Progenitor cell of endocrine pancreas (in vitro differentiated cells): ENCODE measurements around the gene RCBTB2. TPM values are rescaled to one million over a fixed set of nuclear protein-coding genes. Genes with fewer than 3 reads are reported as not detected.
A peak's percentile ranks its signal among the peaks of the same experiment; 100 is the strongest.

ENCODE experiments used
- DNase-seq: peaks from one replicate; pipeline ENCODE4 v3.0.0; 2021; ENCODE audit warnings: low spot score; ENCODE audit not compliant: unreplicated experiment
- H3K27ac Mint-ChIP-seq: 2 replicates; pipeline ENCODE4 v1.8.0; 2021; ENCODE audit warnings: mild to moderate bottlenecking, moderate library complexity, mixed read lengths
- H3K27me3 Mint-ChIP-seq: 2 replicates; pipeline ENCODE4 v1.8.0; 2021; ENCODE audit warnings: mixed read lengths
- H3K36me3 Mint-ChIP-seq: 2 replicates; pipeline ENCODE4 v1.8.0; 2022; ENCODE audit warnings: mixed read lengths; ENCODE audit not compliant: insufficient read depth
- H3K4me1 Mint-ChIP-seq: 2 replicates; pipeline ENCODE4 v1.8.0; 2021; ENCODE audit warnings: low read depth, mixed read lengths
- H3K4me3 Mint-ChIP-seq: 2 replicates; pipeline ENCODE4 v1.8.0; 2021; ENCODE audit warnings: low read depth, mild to moderate bottlenecking, moderate library complexity, mixed read lengths
- H3K9me3 Mint-ChIP-seq: 2 replicates; pipeline ENCODE4 v1.8.0; 2021; ENCODE audit warnings: low read depth, mixed read lengths
- CTCF ChIP-seq: fragments of 200-600 bp; sonication (generic); IDR thresholded peaks from one replicate; pipeline ENCODE4 v1.5.0; 2021; ENCODE audit warnings: antibody characterized with exemption, mild to moderate bottlenecking; ENCODE audit not compliant: unreplicated experiment
- total RNA-seq: library from RNA; stranded (reverse); gene quantifications from 2 replicates; pipeline ENCODE4 v1.2.1, GENCODE V29; 2021

RCBTB2 gene
- total RNA-seq, 1 donor from 2014 or later, result 18.9 TPM

DNA sequence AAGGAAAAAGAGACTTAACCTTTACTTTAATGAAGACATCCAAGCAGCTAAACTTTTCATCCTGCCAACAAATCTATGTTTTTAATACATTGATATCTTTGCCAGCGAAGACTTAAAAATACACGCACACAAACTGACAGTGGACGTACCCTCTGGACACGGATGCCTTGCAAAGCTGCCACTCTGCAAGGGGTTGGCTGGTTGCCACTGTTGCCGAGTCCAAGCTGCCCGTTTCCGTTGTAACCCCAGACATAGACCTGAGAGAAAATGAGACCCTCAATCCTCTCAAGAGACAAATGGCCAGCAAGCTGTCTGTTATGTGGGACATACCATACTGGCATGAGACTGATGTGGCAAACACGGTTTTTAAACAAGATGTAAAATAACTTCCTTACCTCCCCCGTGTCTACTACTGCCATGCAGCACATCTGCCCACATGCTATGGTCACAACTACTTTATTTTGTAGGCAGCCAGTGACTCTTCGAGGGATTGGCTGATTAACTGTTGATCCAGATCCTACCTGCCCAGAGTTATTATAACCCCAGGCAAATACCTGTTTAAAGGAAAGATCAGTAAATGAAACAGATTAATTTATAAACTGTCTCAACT lies 21.2 kb downstream of the RCBTB2 start:
- H3K4me3 Mint-ChIP-seq, result no peak overlapping the region
- no peak for DNase-seq
- no peaks in the 10 kb centered on the region for H3K27me3 Mint-ChIP-seq
- no peaks in the 10 kb centered on the region for H3K9me3 Mint-ChIP-seq
- TF ChIP-seq CTCF, result no peak
- peaks cover 3% of the 10 kb centered on the region for H3K4me1 Mint-ChIP-seq
- H3K27ac Mint-ChIP-seq, result no peak overlapping the region
- H3K36me3 Mint-ChIP-seq, result peaks cover 12% of the 10 kb centered on the region

DNA sequence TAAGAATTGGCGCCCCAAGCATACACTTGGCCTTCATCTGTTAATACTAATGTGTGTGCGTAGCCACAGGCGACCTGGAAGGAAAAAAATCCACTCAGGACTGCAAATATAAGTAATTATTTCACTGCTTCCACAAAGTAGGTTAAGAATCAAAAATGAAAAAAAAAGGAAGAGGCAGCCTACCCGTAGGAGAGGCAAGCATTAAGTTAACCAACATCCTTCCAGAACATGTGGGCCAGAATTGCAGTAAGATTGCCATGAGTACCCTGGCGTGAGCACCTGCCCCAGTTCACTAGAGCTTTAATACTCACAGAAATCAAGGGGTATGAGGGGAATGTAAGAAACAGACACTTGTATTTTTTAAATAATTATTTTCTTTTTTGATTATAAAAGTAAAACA lies 22.2 kb downstream of the RCBTB2 start:
- Mint-ChIP-seq H3K36me3 (peaks cover 10% of the 10 kb centered on the region), H3K27me3 (no peaks in the 10 kb centered on the region), H3K4me3 (no peak overlapping the region), H3K9me3 (no peaks in the 10 kb centered on the region), H3K4me1 (peaks cover 8% of the 10 kb centered on the region), H3K27ac (no peak overlapping the region)
- DNase-seq, result no peak
- no peak for TF ChIP-seq CTCF

- no peak for TF ChIP-seq CTCF
- DNase-seq, result no peak
- H3K4me3 Mint-ChIP-seq, result no peak overlapping the region
- no peak overlapping the region for H3K27ac Mint-ChIP-seq
- peaks cover 5% of the 10 kb centered on the region for H3K36me3 Mint-ChIP-seq
- no peaks in the 10 kb centered on the region for H3K9me3 Mint-ChIP-seq
- H3K4me1 Mint-ChIP-seq, result peaks cover 8% of the 10 kb centered on the region
- no peaks in the 10 kb centered on the region for H3K27me3 Mint-ChIP-seq
Observed at GRCh38 chr13:48508011-48508410, 24.9 kb downstream of the RCBTB2 start.

- no peak for TF ChIP-seq CTCF
- H3K4me1 Mint-ChIP-seq, result peaks cover 5% of the 10 kb centered on the region
- no peak for DNase-seq
- H3K27ac Mint-ChIP-seq, result no peak overlapping the region
- H3K9me3 Mint-ChIP-seq, result no peaks in the 10 kb centered on the region
- H3K27me3 Mint-ChIP-seq, result no peaks in the 10 kb centered on the region
- peaks cover 2% of the 10 kb centered on the region for H3K36me3 Mint-ChIP-seq
- H3K4me3 Mint-ChIP-seq, result no peak overlapping the region
Observed at GRCh38 chr13:48507021-48507420, 25.9 kb downstream of the RCBTB2 start.

DNA sequence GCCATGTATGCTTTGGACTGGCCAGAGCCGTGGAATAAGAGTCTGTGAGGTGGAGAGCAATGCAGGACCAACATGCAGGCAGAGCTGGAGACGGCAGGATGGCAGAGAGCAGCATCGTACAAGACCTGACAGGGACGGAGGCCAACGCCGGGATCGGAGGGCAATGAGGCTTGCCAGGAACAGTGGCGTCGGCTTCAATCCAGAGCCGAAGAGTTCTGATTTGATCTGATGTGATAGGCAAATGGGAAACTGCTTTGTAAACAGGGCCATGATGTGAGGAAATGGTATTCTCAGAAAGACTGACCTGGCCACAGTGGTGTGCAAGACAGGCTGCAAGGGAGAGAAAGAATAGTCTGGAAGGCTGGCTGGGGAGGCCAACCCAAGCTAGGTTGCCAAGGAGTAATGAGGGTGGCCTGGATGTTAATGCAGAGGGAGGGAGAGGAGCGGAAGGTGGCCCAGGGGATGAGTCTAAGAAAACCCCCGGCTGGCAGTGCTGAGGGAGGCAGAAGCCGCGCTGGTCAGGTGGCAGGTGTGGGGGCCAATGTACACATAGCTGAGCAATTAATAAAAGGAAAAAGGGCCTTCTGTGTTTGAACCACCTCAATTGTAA lies 26.7 kb downstream of the RCBTB2 start:
- Mint-ChIP-seq H3K27me3 (no peaks in the 10 kb centered on the region), H3K27ac (peak overlapping the region; percentile 2), H3K4me3 (no peak overlapping the region), H3K9me3 (no peaks in the 10 kb centered on the region), H3K36me3 (peaks cover 2% of the 10 kb centered on the region), H3K4me1 (peaks cover 5% of the 10 kb centered on the region)
- DNase-seq, result no peak
- TF ChIP-seq CTCF, result no peak
